GM23338 (cell line): ENCODE data around the gene NELFE. TPM values are rescaled to one million over a fixed set of nuclear protein-coding genes. Genes with fewer than 3 reads are reported as not detected.

Experiments
- ATAC-seq: fragments of 200-7000 bp; cut with Tn5 transposase; 3 replicates; pipeline ENCODE4 v1.9.1; 2020
- DNase-seq: peaks from one replicate; pipeline ENCODE4 v3.0.0-alpha.2; 2015; ENCODE audit warnings: low spot score
- H2AFZ ChIP-seq: fragments of 200-600 bp; sonication (generic); 2 replicates; pipeline ENCODE4 v1.8.0; 2016; ENCODE audit warnings: antibody characterized with exemption, mild to moderate bottlenecking, moderate library complexity
- H3F3A ChIP-seq: fragments of 200-600 bp; sonication (generic); replicated peaks from 2 replicates; pipeline ENCODE4 v1.8.0; 2017; ENCODE audit warnings: antibody characterized with exemption, mixed run types, low read depth
- H3K27ac ChIP-seq: fragments of 200-600 bp; sonication (generic); 2 replicates; pipeline ENCODE4 v1.6.1; 2016; ENCODE audit warnings: low read depth
- H3K27me3 ChIP-seq: fragments of 200-600 bp; sonication (generic); 2 replicates; pipeline ENCODE4 v1.8.0; 2016; ENCODE audit warnings: mild to moderate bottlenecking, mixed run types, moderate library complexity; ENCODE audit not compliant: insufficient read depth
- H3K36me3 ChIP-seq: fragments of 200-600 bp; sonication (generic); 2 replicates; pipeline ENCODE4 v1.8.0; 2016; ENCODE audit warnings: mild to moderate bottlenecking; ENCODE audit not compliant: insufficient read depth
- H3K4me1 ChIP-seq: fragments of 200-600 bp; sonication (generic); 2 replicates; pipeline ENCODE4 v1.8.0; 2016; ENCODE audit warnings: mild to moderate bottlenecking, moderate library complexity; ENCODE audit not compliant: insufficient read depth
- H3K4me2 ChIP-seq: fragments of 200-600 bp; sonication (generic); 2 replicates; pipeline ENCODE4 v1.7.1; 2017; ENCODE audit warnings: mixed run types
- H3K4me3 ChIP-seq: fragments of 200-600 bp; sonication (generic); 2 replicates; pipeline ENCODE4 v1.6.1; 2016; ENCODE audit warnings: mixed run types
- H3K79me2 ChIP-seq: fragments of 200-600 bp; sonication (generic); replicated peaks from 2 replicates; pipeline ENCODE4 v1.8.0; 2017; ENCODE audit warnings: mild to moderate bottlenecking; ENCODE audit not compliant: insufficient read depth
- H3K9me2 ChIP-seq: fragments of 200-600 bp; sonication (generic); 2 replicates; pipeline ENCODE4 v1.8.0; 2017; ENCODE audit not compliant: insufficient read depth
- H4K20me1 ChIP-seq: fragments of 200-600 bp; sonication (generic); replicated peaks from 2 replicates; pipeline ENCODE4 v1.8.0; 2017; ENCODE audit warnings: mild to moderate bottlenecking; ENCODE audit not compliant: insufficient read depth
- H3K27ac Mint-ChIP-seq: 2 replicates; pipeline ENCODE4 v1.8.0; 2020; ENCODE audit warnings: inconsistent platforms, mild to moderate bottlenecking, moderate library complexity, mixed read lengths
- H3K27me3 Mint-ChIP-seq: 3 replicates; pipeline ENCODE4 v1.8.0; 2022; ENCODE audit warnings: low read depth, mild to moderate bottlenecking, moderate library complexity, mixed read lengths, inconsistent platforms; ENCODE audit not compliant: insufficient read depth, poor library complexity
- H3K36me3 Mint-ChIP-seq: 3 replicates; pipeline ENCODE4 v1.8.0; 2021; ENCODE audit warnings: low read depth, mild to moderate bottlenecking, inconsistent platforms, moderate library complexity, mixed read lengths
- H3K4me1 Mint-ChIP-seq: 3 replicates; pipeline ENCODE4 v1.8.0; 2020; ENCODE audit warnings: mild to moderate bottlenecking, inconsistent platforms, mixed read lengths
- H3K4me3 Mint-ChIP-seq: 3 replicates; pipeline ENCODE4 v1.8.0; 2021; ENCODE audit warnings: moderate library complexity, mild to moderate bottlenecking, inconsistent platforms, mixed read lengths
- H3K9me3 Mint-ChIP-seq: 3 replicates; pipeline ENCODE4 v1.8.0; 2020; ENCODE audit warnings: moderate library complexity, mild to moderate bottlenecking, inconsistent platforms, mixed read lengths
- CREB1 ChIP-seq: fragments of 250-450 bp; sonication (Bioruptor Pico); IDR thresholded peaks from 2 replicates; pipeline ENCODE4 v1.5.0; 2020; ENCODE audit warnings: low read depth, mild to moderate bottlenecking, moderate library complexity
- ETS1 ChIP-seq: IDR thresholded peaks from 2 replicates; pipeline ENCODE4 v1.6.1; 2016; ENCODE audit warnings: antibody characterized with exemption
- EZH2 ChIP-seq: fragments of 200-600 bp; sonication (generic); IDR thresholded peaks from one replicate; pipeline ENCODE4 v1.8.0; 2017; ENCODE audit warnings: antibody characterized with exemption, mild to moderate bottlenecking, low read depth; ENCODE audit not compliant: unreplicated experiment
- JUNB ChIP-seq: IDR thresholded peaks from one replicate; pipeline ENCODE4 v1.6.1; 2016; ENCODE audit warnings: antibody characterized with exemption; ENCODE audit not compliant: unreplicated experiment
- NANOG ChIP-seq: IDR thresholded peaks from 2 replicates; pipeline ENCODE4 v1.6.1; 2016; ENCODE audit warnings: antibody characterized with exemption, borderline replicate concordance
- POLR2AphosphoS5 ChIP-seq: IDR thresholded peaks from 2 replicates; pipeline ENCODE4 v1.6.1; 2016; ENCODE audit warnings: antibody characterized with exemption, low read depth
- STAT1 ChIP-seq: IDR thresholded peaks from one replicate; pipeline ENCODE4 v1.6.1; 2016; ENCODE audit warnings: antibody characterized with exemption; ENCODE audit not compliant: unreplicated experiment
- ZNF331 ChIP-seq: fragments of 250-450 bp; sonication (Bioruptor Pico); IDR thresholded peaks from 2 replicates; pipeline ENCODE4 v1.5.0; 2020; ENCODE audit warnings: low read depth, mild to moderate bottlenecking, moderate library complexity
- ZNF462 ChIP-seq: fragments of 250-450 bp; sonication (Bioruptor Pico); IDR thresholded peaks from 2 replicates; pipeline ENCODE4 v1.5.0; 2020; ENCODE audit warnings: mild to moderate bottlenecking, moderate library complexity
- polyA plus RNA-seq: library from polyadenylated mRNA; unstranded; fragments of >200 nt; fragmentation: Nextera tagmentation; extraction: Ambion mirVana; gene quantifications from 2 replicates; pipeline ENCODE4 v1.2.1, GENCODE V29; 2016
- total RNA-seq: library from RNA; depleted of rRNA; stranded (reverse); fragments of >200 nt; shearing (Covaris generic); gene quantifications from 2 replicates; pipeline ENCODE4 v1.2.3, GENCODE V29; 2014
- TF ChIP-seq, protein P1 (sequence below), 2 experiments: fragments of 200-600 bp in 1 of 2; sonication (generic) in 1 of 2; conservative IDR thresholded peaks; 2 replicates each; pipeline versions ENCODE4 v1.5.1 to v1.6.1; 2016 to 2017; ENCODE audit warnings: antibody characterized with exemption in 2 of 2, low read depth in 2 of 2, mild to moderate bottlenecking in 2 of 2, moderate library complexity in 1 of 2

Gene NELFE
- total and polyA plus RNA-seq, 2 experiments from 2014 or later: 64.0 to 93.4 TPM

DNA sequence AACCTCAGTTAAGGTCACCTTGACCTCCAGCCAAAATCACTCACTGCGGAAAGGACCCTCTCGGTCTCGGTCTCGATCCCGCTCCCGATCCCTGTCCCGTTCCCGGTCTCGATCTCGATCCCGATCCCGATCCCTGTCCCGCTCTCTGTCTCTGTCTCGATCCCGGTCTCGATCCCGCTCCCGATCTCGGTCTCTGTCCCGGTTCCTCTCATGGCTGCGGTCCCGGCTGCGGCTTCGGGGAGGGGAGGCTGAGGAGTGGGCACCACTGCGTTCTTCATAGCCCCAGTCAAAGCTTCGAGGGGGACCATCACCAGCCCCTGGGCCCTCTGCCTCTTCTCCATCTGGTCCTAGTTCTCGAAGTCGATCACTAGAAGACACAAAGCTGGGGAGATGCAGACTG is 4.3 kb downstream of the NELFE start:
- Histone ChIP-seq H3K4me3 (no peak overlapping the region), H3K36me3 (peaks cover 21% of the 10 kb centered on the region), H3K4me2 (no peak overlapping the region), H2AFZ (no peak overlapping the region), H3K27me3 (no peaks in the 10 kb centered on the region), H3K9me2 (no peaks in the 10 kb centered on the region), H3K4me1 (peaks cover 10% of the 10 kb centered on the region; the same call in 1 of the 2 replicates), H3F3A (0 out of 2 replicates have a peak, but pooled peaks cover 6% of the 10 kb centered on the region), H3K79me2 (peaks cover 21% of the 10 kb centered on the region), H4K20me1 (no peaks in the 10 kb centered on the region; the same call in 1 of the 2 replicates), H3K27ac (no peak overlapping the region)
- ATAC-seq (no peak), DNase-seq (no peak)
- peaks cover 54% of the 10 kb centered on the region for H3K36me3 Mint-ChIP-seq
- no peaks in the 10 kb centered on the region for H3K9me3 Mint-ChIP-seq
- no peak overlapping the region for H3K4me3 Mint-ChIP-seq
- peaks cover 8% of the 10 kb centered on the region for H3K4me1 Mint-ChIP-seq
- H3K27ac Mint-ChIP-seq: no peak overlapping the region
- peaks cover 4% of the 10 kb centered on the region for H3K27me3 Mint-ChIP-seq
- TF ChIP-seq POLR2AphosphoS5 (no peak), NANOG (no peak), ETS1 (no peak)

DNA sequence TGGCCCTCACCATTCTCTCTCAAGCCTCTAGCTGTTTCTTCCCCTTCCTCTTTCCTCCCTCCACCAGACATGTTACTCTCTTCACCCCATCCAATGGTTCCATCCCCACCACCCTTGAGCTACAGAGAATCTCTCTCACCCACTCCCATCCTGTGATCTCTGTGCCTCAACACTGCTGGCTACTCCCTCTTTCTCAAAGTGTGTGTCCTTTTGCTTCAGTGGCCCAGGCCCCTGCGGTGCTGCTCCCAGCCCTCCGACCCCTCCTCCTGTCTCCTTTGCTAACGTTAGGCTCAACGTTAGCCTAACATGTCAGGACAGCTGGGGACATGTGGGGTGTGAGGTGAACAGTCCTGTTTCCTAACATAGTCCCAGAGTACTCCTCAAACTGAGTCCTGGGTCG is 5.9 kb downstream of the NELFE start:
- Histone ChIP-seq H3K79me2 (peaks cover 11% of the 10 kb centered on the region), H4K20me1 (no peaks in the 10 kb centered on the region; the same call in 1 of the 2 replicates), H2AFZ (no peak overlapping the region), H3K36me3 (peaks cover 21% of the 10 kb centered on the region), H3F3A (0 out of 2 replicates have a peak, but pooled peaks cover 6% of the 10 kb centered on the region), H3K4me2 (no peak overlapping the region), H3K9me2 (no peaks in the 10 kb centered on the region), H3K27ac (no peak overlapping the region), H3K4me1 (peaks cover 5% of the 10 kb centered on the region; the same call in 1 of the 2 replicates), H3K4me3 (no peak overlapping the region), H3K27me3 (no peaks in the 10 kb centered on the region)
- Mint-ChIP-seq H3K36me3 (peaks cover 49% of the 10 kb centered on the region), H3K27me3 (peaks cover 8% of the 10 kb centered on the region), H3K9me3 (no peaks in the 10 kb centered on the region), H3K4me1 (peaks cover 4% of the 10 kb centered on the region; the same call in 2 of the 3 replicates), H3K27ac (no peak overlapping the region), H3K4me3 (no peak overlapping the region)
- ATAC-seq (no peak), DNase-seq (no peak)
- TF ChIP-seq EZH2 (no peak), ZNF462 (no peak), JUNB (no peak), ETS1 (no peak), CREB1 (no peak), ZNF331 (CRISPR knock-in tag) (no peak), STAT1 (no peak)
- TF ChIP-seq, protein P1, sequence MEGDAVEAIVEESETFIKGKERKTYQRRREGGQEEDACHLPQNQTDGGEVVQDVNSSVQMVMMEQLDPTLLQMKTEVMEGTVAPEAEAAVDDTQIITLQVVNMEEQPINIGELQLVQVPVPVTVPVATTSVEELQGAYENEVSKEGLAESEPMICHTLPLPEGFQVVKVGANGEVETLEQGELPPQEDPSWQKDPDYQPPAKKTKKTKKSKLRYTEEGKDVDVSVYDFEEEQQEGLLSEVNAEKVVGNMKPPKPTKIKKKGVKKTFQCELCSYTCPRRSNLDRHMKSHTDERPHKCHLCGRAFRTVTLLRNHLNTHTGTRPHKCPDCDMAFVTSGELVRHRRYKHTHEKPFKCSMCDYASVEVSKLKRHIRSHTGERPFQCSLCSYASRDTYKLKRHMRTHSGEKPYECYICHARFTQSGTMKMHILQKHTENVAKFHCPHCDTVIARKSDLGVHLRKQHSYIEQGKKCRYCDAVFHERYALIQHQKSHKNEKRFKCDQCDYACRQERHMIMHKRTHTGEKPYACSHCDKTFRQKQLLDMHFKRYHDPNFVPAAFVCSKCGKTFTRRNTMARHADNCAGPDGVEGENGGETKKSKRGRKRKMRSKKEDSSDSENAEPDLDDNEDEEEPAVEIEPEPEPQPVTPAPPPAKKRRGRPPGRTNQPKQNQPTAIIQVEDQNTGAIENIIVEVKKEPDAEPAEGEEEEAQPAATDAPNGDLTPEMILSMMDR (conservative IDR thresholded peaks at IDR 0.05; ENCODE audit: low read depth in 2 of 2): no peak
